Measurements from ENCODE around the gene GLT8D2.

Gene GLT8D2

DNA sequence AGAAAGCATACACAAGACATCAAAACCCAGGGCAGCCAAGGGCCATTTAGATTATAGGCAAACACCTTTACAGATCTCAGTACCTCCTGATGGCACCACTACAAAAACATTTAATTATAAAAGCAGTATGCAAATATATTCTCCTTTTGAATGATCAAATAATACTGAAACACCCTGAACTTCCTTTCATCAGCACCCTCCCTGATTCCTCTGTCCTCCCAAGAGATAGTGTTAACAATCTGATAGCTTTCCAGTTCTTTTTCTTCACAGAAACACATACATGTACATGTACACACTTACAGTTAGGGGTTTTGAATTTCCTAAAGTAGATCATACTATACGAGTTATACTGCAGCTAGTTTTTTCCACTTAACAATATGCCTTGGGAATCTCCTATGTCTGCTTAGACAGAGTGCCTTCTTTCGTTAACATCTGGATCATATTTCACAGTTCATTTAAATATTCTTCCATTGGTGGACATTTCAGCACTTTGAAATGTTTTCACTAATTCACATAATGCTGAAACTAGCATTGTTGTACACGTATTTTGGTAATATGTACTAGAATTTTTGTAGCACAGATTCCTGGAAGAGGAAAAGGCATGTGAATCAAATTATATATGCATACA is 49.1 kb downstream of the GLT8D2 start:
- no peak for DNase-seq (ENCODE audit: low spot score)

- no peak for DNase-seq (ENCODE audit: low spot score)
These were observed 51.0 kb downstream of the GLT8D2 start for GRCh38 chr12:103998976-103999375.

DNA sequence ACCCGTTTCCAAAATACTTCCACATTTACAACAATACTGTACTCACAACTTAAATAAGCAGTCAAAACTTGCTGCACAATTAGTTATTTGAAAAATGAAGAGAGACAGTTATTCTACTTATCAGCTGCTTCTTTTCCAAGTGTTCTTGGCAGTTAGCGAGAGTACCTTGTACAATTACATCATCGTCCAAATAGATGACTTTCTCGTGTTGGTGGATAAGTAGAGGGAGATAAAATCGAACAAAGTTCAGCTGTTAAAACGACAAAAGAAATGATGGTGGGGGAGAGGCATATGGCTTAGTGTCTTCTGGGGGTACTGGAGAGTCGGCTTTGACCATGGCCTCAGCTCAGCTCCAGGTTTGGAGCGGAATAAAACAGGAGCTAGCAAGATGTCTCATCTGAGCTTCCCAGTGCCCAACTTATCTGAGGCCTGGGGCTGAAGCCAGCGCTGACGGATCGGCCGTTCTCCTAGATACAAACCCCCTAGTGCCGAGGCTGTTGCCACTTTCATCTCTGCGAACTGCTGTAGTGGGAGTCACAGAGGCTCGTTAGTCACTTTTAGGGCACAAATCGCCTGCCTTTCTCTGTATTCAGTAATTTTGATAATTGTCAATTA is 52.6 kb downstream of the GLT8D2 start:
- DNase-seq (ENCODE audit: low spot score), result no peak

DNA sequence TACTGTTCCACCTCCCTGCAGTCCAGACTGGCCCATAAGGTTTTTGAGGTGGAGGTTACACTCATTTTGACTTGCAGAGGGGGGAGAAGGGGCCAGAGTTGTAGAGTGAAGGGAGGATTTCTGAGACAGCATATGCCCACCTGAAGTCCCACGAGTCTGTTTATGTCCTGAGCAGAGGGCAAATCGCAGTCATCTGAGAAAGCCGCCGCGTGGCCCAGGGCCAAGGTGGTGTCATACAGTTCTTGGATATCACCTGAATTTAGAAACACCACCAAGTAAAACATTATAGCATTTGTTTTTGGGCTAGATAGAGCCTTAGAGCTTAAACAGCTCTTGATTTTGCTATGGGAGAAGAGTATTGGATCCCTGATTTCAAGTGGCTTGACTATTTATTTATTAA is 53.4 kb downstream of the GLT8D2 start:
- DNase-seq (ENCODE audit: low spot score), result no peak

- DNase-seq (ENCODE audit: low spot score), result no peak
These were observed 55.8 kb downstream of the GLT8D2 start for GRCh38 chr12:103994235-103994634.

- DNase-seq (ENCODE audit: low spot score), result no peak
These were observed 63.2 kb downstream of the GLT8D2 start for GRCh38 chr12:103986829-103987228.

- no peak for DNase-seq (ENCODE audit: low spot score)
These were observed 71.5 kb downstream of the GLT8D2 start for GRCh38 chr12:103978384-103978982.

GRCh38 chr12:103975368-103975767 is 74.6 kb downstream of the GLT8D2 start:
- DNase-seq (ENCODE audit: low spot score), result no peak

- DNase-seq (ENCODE audit: low spot score), result no peak
These were observed 76.1 kb downstream of the GLT8D2 start for GRCh38 chr12:103973909-103974308.

DNA sequence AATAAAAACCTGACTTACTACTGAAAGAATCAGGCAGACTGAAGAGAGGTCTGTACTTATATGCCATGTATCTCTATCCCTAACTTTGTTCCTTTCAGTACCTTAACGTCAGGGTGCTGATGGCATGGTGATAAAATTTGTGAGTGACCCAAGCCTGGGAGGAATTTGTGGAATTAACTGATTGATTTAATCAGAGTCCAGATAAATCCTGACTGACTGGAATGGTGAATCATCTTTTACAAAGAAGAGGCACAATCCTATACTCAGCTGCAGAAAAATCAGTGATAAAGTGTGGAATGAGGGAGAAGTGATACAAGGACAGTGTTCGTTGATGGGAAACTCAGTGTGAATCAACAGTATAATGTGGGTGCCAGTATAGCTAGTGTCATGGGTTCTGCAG is 80.6 kb downstream of the GLT8D2 start:
- DNase-seq (ENCODE audit: low spot score), result no peak

GRCh38 chr12:103966736-103967135 is 83.3 kb downstream of the GLT8D2 start:
- no peak for DNase-seq (ENCODE audit: low spot score)

GRCh38 chr12:103965590-103966504 is 84.1 kb downstream of the GLT8D2 start, which contains the start of gene TDG:
Gene TDG (plus strand): TSS chr12:103965872. CDS start chr12:103966038, 166 bp downstream.
- peak; percentile 99 for DNase-seq (ENCODE audit: low spot score)

DNA sequence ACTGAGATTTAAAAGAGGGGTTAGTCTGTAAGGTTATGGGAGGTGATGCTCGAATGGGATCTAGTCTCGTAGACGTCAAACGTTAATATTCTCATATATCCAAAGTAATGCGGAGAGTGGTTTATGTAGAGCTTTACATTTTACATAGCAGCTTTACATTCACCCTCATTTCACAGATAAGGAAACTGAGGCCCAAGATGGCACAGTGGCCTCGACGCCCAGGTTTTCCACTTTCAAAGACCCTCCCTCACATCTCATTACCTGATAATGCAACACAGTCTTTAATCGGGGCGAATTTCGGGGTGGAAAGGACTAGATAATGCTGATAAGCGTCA is 84.8 kb downstream of the GLT8D2 start:
- DNase-seq (ENCODE audit: low spot score), result no peak

- no peak for DNase-seq (ENCODE audit: low spot score)
These were observed 85.2 kb downstream of the GLT8D2 start for GRCh38 chr12:103964805-103965204.

DNA sequence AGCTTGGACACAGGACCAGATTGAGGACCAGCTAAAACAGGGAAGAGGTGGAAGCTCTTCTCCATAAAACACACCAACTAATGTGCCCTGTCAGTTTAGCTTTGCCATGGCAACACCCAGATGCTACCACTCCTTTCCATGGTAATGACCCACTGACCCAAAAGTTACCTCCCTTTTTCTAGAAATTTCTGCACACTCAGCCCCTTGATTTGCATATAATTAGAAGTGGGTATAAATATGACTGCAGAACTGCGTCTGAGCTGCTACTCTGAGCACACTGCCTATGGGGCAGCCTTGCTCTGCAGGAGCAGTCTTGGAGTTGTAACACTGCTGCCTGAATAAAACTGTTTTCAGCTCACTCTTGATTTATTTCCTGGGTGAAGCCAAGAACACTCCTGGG is 87.5 kb downstream of the GLT8D2 start:
- no peak for DNase-seq (ENCODE audit: low spot score)

DNA sequence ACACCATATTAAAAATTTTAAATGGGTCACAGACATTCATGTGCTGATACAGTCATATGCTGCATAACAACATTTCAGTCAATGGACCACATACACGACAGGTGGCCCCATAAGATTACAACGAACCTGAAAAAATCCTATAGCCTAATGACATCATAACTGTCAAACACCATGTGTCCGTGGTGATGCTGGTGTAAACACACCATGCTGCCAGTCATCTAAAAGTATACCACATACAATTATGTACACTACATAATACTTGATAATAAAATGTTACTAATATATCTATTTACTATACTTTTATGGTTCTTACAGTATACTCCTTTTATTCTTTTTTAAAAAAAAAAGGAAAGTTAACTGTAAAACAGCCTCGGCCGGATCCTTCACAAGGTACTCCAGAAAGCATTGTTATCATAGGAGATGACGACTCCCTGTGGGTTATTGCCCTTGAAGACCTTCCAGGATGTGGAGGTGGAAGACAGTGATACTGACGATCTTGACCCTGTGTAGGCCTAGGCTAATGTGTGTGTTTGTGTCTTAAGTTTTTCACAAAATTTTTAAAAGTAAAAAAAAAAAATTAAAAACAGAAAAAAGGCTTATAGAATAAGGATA is 89.3 kb downstream of the GLT8D2 start:
- no peak for DNase-seq (ENCODE audit: low spot score)

DNA sequence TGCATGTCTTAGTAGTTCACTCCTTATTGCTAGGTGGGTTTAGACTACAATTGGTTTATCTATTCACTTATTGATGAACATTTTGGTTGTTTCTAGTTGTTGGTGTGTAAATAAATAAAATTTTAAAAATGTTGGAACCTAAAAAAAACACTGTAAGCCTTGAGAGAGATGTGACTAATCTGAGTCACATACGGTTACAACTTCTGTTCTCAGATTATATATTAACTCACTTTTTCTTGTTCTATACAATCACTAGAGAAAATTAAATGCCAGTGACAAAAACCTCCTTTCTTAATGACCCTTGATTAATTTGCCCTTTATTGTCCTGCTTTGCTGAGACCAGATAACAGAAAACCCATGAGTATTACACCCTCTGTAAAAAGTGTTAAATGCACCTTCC is 91.4 kb downstream of the GLT8D2 start:
- DNase-seq (ENCODE audit: low spot score), result no peak

DNA sequence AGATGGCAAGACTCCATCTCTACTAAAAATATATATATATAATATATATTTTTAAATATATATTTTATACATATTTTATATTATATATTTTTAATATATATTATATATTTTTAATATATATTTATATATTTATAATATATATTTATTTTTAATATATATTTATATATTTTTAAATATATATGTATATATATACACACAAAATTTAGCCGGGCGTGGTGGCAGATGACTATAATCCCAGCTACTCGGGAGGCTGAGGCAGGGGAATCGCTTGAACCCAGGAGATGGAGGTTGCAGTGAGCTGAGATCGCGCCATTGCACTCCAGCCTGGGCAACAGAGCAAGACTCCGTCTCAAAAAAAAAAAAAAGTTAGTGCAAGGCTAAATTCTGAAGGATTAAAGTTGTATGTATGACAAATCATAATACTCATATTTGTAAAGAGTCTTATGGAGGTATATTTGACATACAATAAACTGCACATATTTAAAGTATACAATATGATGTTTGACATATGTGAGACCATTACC is 92.1 kb downstream of the GLT8D2 start:
- no peak for DNase-seq (ENCODE audit: low spot score)

DNA sequence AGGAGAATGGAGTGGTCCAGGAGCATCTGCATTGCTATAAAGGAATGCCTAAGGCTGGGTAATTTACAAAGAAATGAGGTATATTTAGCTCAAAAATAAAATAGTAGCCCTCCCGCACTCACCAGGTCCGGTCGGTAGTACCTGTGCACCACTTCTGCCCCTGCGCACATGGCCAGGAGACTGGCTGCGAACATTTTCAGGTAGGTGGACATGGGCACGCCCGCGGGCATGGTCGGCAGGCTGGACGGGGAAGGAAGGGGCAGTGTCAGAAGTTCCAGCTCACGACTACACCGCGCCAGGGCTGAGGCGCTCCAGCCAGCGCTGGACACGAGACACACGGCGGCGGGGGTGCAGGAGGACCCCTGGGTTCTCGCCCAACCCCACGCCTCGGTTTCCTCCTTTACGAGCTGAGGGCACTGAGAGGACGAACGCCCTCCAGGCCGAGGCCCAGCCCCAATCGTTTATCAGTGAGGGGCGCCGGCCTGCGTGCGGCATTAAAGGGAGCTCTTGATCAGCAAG is 93.4 kb downstream of the GLT8D2 start:
- DNase-seq (ENCODE audit: low spot score), result no peak

DNA sequence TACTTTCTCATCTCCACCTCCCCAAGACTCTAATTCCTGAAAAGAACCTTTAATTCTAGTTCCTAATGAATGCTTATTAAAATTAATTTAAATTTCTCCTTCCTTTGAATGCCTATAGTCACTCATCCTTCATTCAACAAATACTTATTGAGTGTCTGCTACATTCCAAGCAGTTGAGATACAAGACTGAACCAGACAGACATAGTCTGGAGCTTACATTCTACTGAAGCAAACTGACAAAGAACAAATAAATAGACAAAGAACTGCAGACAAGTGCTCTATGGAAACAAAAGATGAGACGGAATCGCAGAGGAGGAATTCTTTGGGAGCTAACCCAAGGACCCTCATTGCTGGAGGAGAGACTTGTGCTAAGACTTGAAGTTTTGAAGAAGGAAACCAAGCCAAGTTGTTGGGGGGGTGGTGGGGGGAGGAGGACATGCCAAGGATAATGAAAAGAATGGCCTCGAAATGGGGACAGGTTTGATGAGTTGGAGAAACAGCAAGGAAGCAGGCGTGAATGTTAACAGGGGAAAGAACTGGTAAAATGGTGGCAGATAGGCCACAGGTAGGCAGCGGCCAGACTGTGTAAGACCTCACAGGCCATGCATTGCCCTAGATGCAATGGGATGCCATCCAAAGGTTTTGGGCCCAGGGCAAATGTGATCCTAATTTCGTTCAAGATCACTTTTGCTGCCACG is 94.0 kb downstream of the GLT8D2 start:
- DNase-seq (ENCODE audit: low spot score), result no peak

GRCh38 chr12:103952497-103952896 is 97.5 kb downstream of the GLT8D2 start:
- DNase-seq (ENCODE audit: low spot score), result peak; percentile 70

Measured in activated CD4-positive, alpha-beta T cell treated with anti-CD3 and anti-CD28 coated beads, Interleukin-2, Interleukin-4, amounts not matched to agents 100 ng/mL and 50 ng/mL, durations not matched to agents 16 hours and 8 hours (primary cell).